ENCODE measurements around the gene SLC6A19. TPM values are rescaled to one million over a fixed set of nuclear protein-coding genes. Genes with fewer than 3 reads are reported as not detected.

SLC6A19 gene
- total RNA-seq, 4 donors from 2014 or later = not detected

- WGBS, 2 donors = 89 to 90% methylated on average over 17 to 24 of the region's 25 CpGs
- DNase-seq (ENCODE audit: low spot score in 2 of 2) = no peak
- TF ChIP-seq POLR2A (IDR thresholded peaks at IDR 0.05) (no peak), CTCF (IDR thresholded peaks at IDR 0.05) (no peak)
- intact Hi-C loops (cut with DNase I; ENCODE audit: low total_unique reads) = no loop called here
- no peak overlapping the region for H3K4me3 ChIP-seq (ENCODE audit: low read depth, poor library complexity, severe bottlenecking)
Observed at GRCh38 chr5:1213508-1214162, 12.2 kb downstream of the SLC6A19 start.

- intact Hi-C loops (cut with DNase I; ENCODE audit: low total_unique reads) = no loop called here
Observed at GRCh38 chr5:1214163-1214935, 13.0 kb downstream of the SLC6A19 start.

GRCh38 chr5:1214936-1215220 is 13.5 kb downstream of the SLC6A19 start:
- DNase-seq (ENCODE audit: low spot score in 2 of 2) = no peak
- intact Hi-C loops (cut with DNase I; ENCODE audit: low total_unique reads) = no loop called here
- 31 to 50% methylated on average over 2 of the region's 2 CpGs for WGBS, 2 donors
- H3K4me3 ChIP-seq (ENCODE audit: low read depth, poor library complexity, severe bottlenecking) = no peak overlapping the region
- no peak for TF ChIP-seq POLR2A (IDR thresholded peaks at IDR 0.05)
- TF ChIP-seq CTCF (IDR thresholded peaks at IDR 0.05) = no peak

More at GRCh38 chr5:1214163-1214935, 13.0 kb downstream of the SLC6A19 start:
- 64 to 71% methylated on average over 21 to 22 of the region's 22 CpGs for WGBS, 2 donors
- DNase-seq (ENCODE audit: low spot score in 2 of 2) = no peak
- H3K4me3 ChIP-seq (ENCODE audit: low read depth, poor library complexity, severe bottlenecking) = no peak overlapping the region
- TF ChIP-seq CTCF (IDR thresholded peaks at IDR 0.05) (no peak), POLR2A (IDR thresholded peaks at IDR 0.05) (no peak)

GRCh38 chr5:1215320-1216096 is 14.1 kb downstream of the SLC6A19 start:
- WGBS, 2 donors = 91% methylated on average over 23 of the region's 23 CpGs
- no peak for DNase-seq (ENCODE audit: low spot score in 2 of 2)
- intact Hi-C loops (cut with DNase I; ENCODE audit: low total_unique reads) = no loop called here
- TF ChIP-seq POLR2A (IDR thresholded peaks at IDR 0.05) = no peak
- H3K4me3 ChIP-seq (ENCODE audit: low read depth, poor library complexity, severe bottlenecking) = no peak overlapping the region

GRCh38 chr5:1216211-1216917 is 15.0 kb downstream of the SLC6A19 start:
- 93 to 94% methylated on average over 26 to 37 of the region's 38 CpGs for WGBS, 2 donors
- no peak overlapping the region for H3K4me3 ChIP-seq (ENCODE audit: low read depth, poor library complexity, severe bottlenecking)
- intact Hi-C loops (cut with DNase I; ENCODE audit: low total_unique reads) = no loop called here
- no peak for DNase-seq (ENCODE audit: low spot score in 2 of 2)
- TF ChIP-seq POLR2A (IDR thresholded peaks at IDR 0.05) (no peak), CTCF (IDR thresholded peaks at IDR 0.05) (no peak)

All from lower leg skin (tissue), 4 donors.